HL-60 (cell line): ENCODE results near the gene QSOX1.

ENCODE experiments used
- DNase-seq, 2 experiments: peaks; one replicate each; pipeline ENCODE4 v3.0.0-alpha.2; 2010 to 2020; ENCODE audit warnings: low read depth in 1 of 2, low spot score in 1 of 2
- H3K27ac ChIP-seq: fragments of 250-450 bp; sonication (Bioruptor Pico); replicated peaks from 2 replicates; pipeline ENCODE4 v1.5.1; 2020; ENCODE audit warnings: mild to moderate bottlenecking, moderate library complexity
- H3K27me3 ChIP-seq: fragments of 250-450 bp; sonication (Bioruptor Pico); 2 replicates; pipeline ENCODE4 v1.5.1; 2021; ENCODE audit warnings: mild to moderate bottlenecking, moderate library complexity; ENCODE audit not compliant: insufficient read depth, poor library complexity, severe bottlenecking
- H3K4me3 ChIP-seq: replicated peaks from 2 replicates; pipeline ENCODE4 v1.5.1; 2011; ENCODE audit warnings: mild to moderate bottlenecking, control low read depth, low read length; ENCODE audit not compliant: insufficient read depth
- CTCF ChIP-seq: IDR thresholded peaks from one replicate; pipeline ENCODE4 v1.5.1; 2011; ENCODE audit warnings: low read length, control low read depth, inconsistent platforms; ENCODE audit not compliant: insufficient read depth
- GABPA ChIP-seq: IDR thresholded peaks from 2 replicates; pipeline ENCODE4 v1.6.1; 2012; ENCODE audit warnings: low read depth
- POLR2AphosphoS5 ChIP-seq: IDR thresholded peaks from 2 replicates; pipeline ENCODE4 v1.6.1; 2012; ENCODE audit warnings: low read depth
- REST ChIP-seq: IDR thresholded peaks from 2 replicates; pipeline ENCODE4 v1.6.1; 2012; ENCODE audit warnings: low read depth; ENCODE audit not compliant: insufficient replicate concordance
- SPI1 ChIP-seq: IDR thresholded peaks from 2 replicates; pipeline ENCODE4 v1.6.1; 2012; ENCODE audit warnings: low read depth, mild to moderate bottlenecking, borderline replicate concordance

The QSOX1 gene

GRCh38 chr1:180250499-180250770 is 95.8 kb downstream of the QSOX1 start:
- H3K27me3 ChIP-seq = no peaks in the 10 kb centered on the region
- H3K4me3 ChIP-seq = no peak overlapping the region
- no peak for DNase-seq
- no peak overlapping the region for H3K27ac ChIP-seq
- TF ChIP-seq CTCF (no peak), POLR2AphosphoS5 (no peak), SPI1 (no peak), GABPA (no peak), REST (no peak)

- Histone ChIP-seq H3K4me3 (no peak overlapping the region), H3K27me3 (no peaks in the 10 kb centered on the region), H3K27ac (no peak overlapping the region)
- no peak for TF ChIP-seq GABPA
- TF ChIP-seq REST = no peak
- TF ChIP-seq SPI1 = no peak
- no peak for TF ChIP-seq POLR2AphosphoS5
- no peak for TF ChIP-seq CTCF
- DNase-seq = no peak
Measured at GRCh38 chr1:180250883-180251509, 96.3 kb downstream of the QSOX1 start.

- Histone ChIP-seq H3K4me3 (no peak overlapping the region), H3K27ac (no peak overlapping the region), H3K27me3 (no peaks in the 10 kb centered on the region)
- no peak for DNase-seq
- TF ChIP-seq SPI1 (no peak), REST (no peak), CTCF (no peak), GABPA (no peak), POLR2AphosphoS5 (no peak)
Measured at GRCh38 chr1:180251526-180252305, 97.0 kb downstream of the QSOX1 start.
